HL-60 (cell line): ENCODE results near the gene TMEM117.

Source experiments
- DNase-seq, 2 experiments: peaks; one replicate each; pipeline ENCODE4 v3.0.0-alpha.2; 2010 to 2020; ENCODE audit warnings: low read depth in 1 of 2, low spot score in 1 of 2
- H3K27ac ChIP-seq: fragments of 250-450 bp; sonication (Bioruptor Pico); replicated peaks from 2 replicates; pipeline ENCODE4 v1.5.1; 2020; ENCODE audit warnings: mild to moderate bottlenecking, moderate library complexity
- H3K27me3 ChIP-seq: fragments of 250-450 bp; sonication (Bioruptor Pico); 2 replicates; pipeline ENCODE4 v1.5.1; 2021; ENCODE audit warnings: mild to moderate bottlenecking, moderate library complexity; ENCODE audit not compliant: insufficient read depth, poor library complexity, severe bottlenecking
- H3K4me3 ChIP-seq: replicated peaks from 2 replicates; pipeline ENCODE4 v1.5.1; 2011; ENCODE audit warnings: mild to moderate bottlenecking, control low read depth, low read length; ENCODE audit not compliant: insufficient read depth
- GABPA ChIP-seq: IDR thresholded peaks from 2 replicates; pipeline ENCODE4 v1.6.1; 2012; ENCODE audit warnings: low read depth
- POLR2AphosphoS5 ChIP-seq: IDR thresholded peaks from 2 replicates; pipeline ENCODE4 v1.6.1; 2012; ENCODE audit warnings: low read depth
- SPI1 ChIP-seq: IDR thresholded peaks from 2 replicates; pipeline ENCODE4 v1.6.1; 2012; ENCODE audit warnings: low read depth, mild to moderate bottlenecking, borderline replicate concordance
- TF ChIP-seq, protein P1 (sequence below): IDR thresholded peaks from one replicate; pipeline ENCODE4 v1.5.1; 2011; ENCODE audit warnings: low read length, control low read depth, inconsistent platforms; ENCODE audit not compliant: insufficient read depth
- TF ChIP-seq, protein P2 (sequence below): IDR thresholded peaks from 2 replicates; pipeline ENCODE4 v1.6.1; 2012; ENCODE audit warnings: low read depth; ENCODE audit not compliant: insufficient replicate concordance

The TMEM117 gene

DNA sequence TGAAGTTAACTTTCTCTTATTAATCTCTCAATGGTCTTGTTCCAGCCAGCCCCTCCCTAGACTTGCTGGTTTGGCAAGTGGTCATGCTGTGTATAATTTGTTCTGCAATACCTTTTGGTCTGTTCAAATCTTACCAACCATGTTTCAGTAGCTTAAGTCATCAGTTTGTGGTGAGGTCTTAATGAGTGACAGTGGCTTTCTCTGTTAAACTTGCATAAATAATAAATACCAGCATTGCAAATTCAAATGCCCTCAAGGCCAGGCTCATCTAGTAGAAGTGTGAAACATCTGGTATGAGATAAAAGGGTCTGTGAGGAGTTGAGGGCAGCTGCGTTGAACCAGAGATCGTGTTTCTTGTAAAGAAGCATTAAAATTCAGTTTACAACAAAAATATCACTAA, 319.5 kb downstream of the TMEM117 start:
- H3K27me3 ChIP-seq, result no peaks in the 10 kb centered on the region
- TF ChIP-seq, protein P1, sequence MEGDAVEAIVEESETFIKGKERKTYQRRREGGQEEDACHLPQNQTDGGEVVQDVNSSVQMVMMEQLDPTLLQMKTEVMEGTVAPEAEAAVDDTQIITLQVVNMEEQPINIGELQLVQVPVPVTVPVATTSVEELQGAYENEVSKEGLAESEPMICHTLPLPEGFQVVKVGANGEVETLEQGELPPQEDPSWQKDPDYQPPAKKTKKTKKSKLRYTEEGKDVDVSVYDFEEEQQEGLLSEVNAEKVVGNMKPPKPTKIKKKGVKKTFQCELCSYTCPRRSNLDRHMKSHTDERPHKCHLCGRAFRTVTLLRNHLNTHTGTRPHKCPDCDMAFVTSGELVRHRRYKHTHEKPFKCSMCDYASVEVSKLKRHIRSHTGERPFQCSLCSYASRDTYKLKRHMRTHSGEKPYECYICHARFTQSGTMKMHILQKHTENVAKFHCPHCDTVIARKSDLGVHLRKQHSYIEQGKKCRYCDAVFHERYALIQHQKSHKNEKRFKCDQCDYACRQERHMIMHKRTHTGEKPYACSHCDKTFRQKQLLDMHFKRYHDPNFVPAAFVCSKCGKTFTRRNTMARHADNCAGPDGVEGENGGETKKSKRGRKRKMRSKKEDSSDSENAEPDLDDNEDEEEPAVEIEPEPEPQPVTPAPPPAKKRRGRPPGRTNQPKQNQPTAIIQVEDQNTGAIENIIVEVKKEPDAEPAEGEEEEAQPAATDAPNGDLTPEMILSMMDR, result no peak
- no peak for TF ChIP-seq POLR2AphosphoS5
- TF ChIP-seq, protein P2, sequence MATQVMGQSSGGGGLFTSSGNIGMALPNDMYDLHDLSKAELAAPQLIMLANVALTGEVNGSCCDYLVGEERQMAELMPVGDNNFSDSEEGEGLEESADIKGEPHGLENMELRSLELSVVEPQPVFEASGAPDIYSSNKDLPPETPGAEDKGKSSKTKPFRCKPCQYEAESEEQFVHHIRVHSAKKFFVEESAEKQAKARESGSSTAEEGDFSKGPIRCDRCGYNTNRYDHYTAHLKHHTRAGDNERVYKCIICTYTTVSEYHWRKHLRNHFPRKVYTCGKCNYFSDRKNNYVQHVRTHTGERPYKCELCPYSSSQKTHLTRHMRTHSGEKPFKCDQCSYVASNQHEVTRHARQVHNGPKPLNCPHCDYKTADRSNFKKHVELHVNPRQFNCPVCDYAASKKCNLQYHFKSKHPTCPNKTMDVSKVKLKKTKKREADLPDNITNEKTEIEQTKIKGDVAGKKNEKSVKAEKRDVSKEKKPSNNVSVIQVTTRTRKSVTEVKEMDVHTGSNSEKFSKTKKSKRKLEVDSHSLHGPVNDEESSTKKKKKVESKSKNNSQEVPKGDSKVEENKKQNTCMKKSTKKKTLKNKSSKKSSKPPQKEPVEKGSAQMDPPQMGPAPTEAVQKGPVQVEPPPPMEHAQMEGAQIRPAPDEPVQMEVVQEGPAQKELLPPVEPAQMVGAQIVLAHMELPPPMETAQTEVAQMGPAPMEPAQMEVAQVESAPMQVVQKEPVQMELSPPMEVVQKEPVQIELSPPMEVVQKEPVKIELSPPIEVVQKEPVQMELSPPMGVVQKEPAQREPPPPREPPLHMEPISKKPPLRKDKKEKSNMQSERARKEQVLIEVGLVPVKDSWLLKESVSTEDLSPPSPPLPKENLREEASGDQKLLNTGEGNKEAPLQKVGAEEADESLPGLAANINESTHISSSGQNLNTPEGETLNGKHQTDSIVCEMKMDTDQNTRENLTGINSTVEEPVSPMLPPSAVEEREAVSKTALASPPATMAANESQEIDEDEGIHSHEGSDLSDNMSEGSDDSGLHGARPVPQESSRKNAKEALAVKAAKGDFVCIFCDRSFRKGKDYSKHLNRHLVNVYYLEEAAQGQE, result no peak
- no peak for TF ChIP-seq GABPA
- no peak for TF ChIP-seq SPI1
- H3K27ac ChIP-seq, result no peak overlapping the region
- no peak for DNase-seq
- H3K4me3 ChIP-seq, result no peak overlapping the region

DNA sequence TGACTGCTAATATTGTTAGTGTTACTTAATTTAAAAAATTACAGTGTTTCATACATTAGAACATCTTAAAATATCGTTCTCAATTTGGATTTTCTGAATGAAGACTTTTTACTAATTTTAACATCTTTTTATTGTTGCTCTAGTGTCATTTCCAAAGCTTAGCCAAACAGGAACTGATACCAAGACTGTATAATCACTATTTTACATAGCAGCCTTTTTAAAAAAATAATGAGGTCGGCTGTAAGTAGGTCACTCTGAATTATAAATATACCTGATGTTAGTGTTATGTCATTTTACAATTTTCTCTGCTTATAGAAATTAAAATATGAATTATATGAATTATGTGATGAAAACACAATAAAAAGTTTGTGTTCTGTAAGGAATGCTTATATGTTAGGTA, 321.5 kb downstream of the TMEM117 start:
- Histone ChIP-seq H3K4me3 (no peak overlapping the region), H3K27me3 (no peaks in the 10 kb centered on the region), H3K27ac (no peak overlapping the region)
- TF ChIP-seq GABPA (no peak), POLR2AphosphoS5 (no peak), SPI1 (no peak)
- TF ChIP-seq, protein P2, result no peak
- TF ChIP-seq, protein P1, result no peak
- no peak for DNase-seq

GRCh38 chr12:44158746-44159145, 322.9 kb downstream of the TMEM117 start:
- TF ChIP-seq, protein P2, result no peak
- TF ChIP-seq, protein P1, result no peak
- TF ChIP-seq GABPA (no peak), POLR2AphosphoS5 (no peak), SPI1 (no peak)
- Histone ChIP-seq H3K4me3 (no peak overlapping the region), H3K27me3 (no peaks in the 10 kb centered on the region), H3K27ac (no peak overlapping the region)
- DNase-seq, result no peak
